IPS-18a (cell line): ENCODE data around the gene LCN6.
"Not testable (repeated sequence)": the region's sequence is repeated elsewhere in the genome, so short reads cannot be mapped to it uniquely, and the experiment has no call there.

Experiments used
- H3K27ac ChIP-seq: one replicate; pipeline ENCODE4 v1.5.1; 2013; ENCODE audit warnings: low read length
- H3K27me3 ChIP-seq: one replicate; pipeline ENCODE4 v1.6.1; 2013; ENCODE audit warnings: mild to moderate bottlenecking, low read length; ENCODE audit not compliant: control insufficient read depth, insufficient read depth
- H3K36me3 ChIP-seq: one replicate; pipeline ENCODE4 v1.6.1; 2013; ENCODE audit warnings: low read depth, low read length; ENCODE audit not compliant: control insufficient read depth
- H3K4me1 ChIP-seq: one replicate; pipeline ENCODE4 v1.6.1; 2013; ENCODE audit warnings: low read depth, low read length; ENCODE audit not compliant: control insufficient read depth
- H3K4me3 ChIP-seq: one replicate; pipeline ENCODE4 v1.5.1; 2013; ENCODE audit warnings: low read length
- H3K9ac ChIP-seq: one replicate; pipeline ENCODE4 v1.6.1; 2013; ENCODE audit warnings: mild to moderate bottlenecking, low read length, moderate library complexity
- H3K9me3 ChIP-seq: one replicate; pipeline ENCODE4 v1.6.1; 2013; ENCODE audit warnings: low read depth, low read length; ENCODE audit not compliant: control insufficient read depth

Gene LCN6

DNA sequence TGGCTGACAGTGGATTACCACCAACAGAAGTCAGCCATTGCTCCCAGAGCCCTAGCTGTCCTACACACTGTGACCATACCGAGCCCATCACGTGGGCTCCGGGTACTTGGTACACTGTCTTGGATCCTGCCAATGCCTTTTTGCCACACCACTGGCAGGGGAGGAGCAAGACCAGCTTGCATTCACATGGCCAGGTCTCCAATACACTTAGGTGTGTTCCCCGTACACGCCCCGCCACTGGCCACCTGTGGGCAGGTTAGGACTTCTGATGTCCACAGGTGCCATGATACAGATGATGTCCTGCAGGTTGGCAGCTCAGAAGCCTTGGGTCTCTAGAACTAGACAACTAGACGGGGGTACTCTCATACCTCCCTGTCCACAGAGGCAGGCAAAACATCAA is 41.3 kb downstream of the LCN6 start:
- no peak overlapping the region for H3K9ac ChIP-seq
- H3K4me1 ChIP-seq, result no peaks in the 10 kb centered on the region

DNA sequence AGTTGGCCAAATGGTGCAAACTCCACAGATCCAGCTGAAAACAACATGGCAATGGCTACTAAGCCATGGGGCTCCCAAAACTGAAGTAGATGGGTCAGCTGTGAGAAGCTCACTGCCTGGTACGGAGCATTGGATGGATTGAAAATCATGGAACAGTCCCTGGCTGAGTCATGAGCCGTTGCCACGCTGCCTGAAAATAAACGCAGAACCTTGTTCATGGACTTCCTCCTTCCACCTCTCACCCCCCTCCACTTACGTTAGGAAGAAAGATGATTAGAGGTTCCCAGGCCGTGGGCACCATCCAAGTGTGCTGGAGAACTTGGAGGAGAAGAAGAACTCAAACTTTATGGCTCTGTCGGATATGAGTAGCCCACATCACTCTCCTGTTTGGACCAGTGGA is 42.8 kb downstream of the LCN6 start:
- no peak overlapping the region for H3K27ac ChIP-seq
- H3K9ac ChIP-seq, result no peak overlapping the region
- no peak overlapping the region for H3K4me3 ChIP-seq
- H3K9me3 ChIP-seq, result no peaks in the 10 kb centered on the region
- H3K4me1 ChIP-seq, result peaks cover 7% of the 10 kb centered on the region
- H3K27me3 ChIP-seq, result peaks cover 11% of the 10 kb centered on the region
- H3K36me3 ChIP-seq, result no peaks in the 10 kb centered on the region

More for the DNA sequence above, 41.3 kb downstream of the LCN6 start:
- H3K27me3 ChIP-seq, result peaks cover 8% of the 10 kb centered on the region
- H3K9me3 ChIP-seq, result no peaks in the 10 kb centered on the region
- no peak overlapping the region for H3K27ac ChIP-seq
- H3K36me3 ChIP-seq, result no peaks in the 10 kb centered on the region
- no peak overlapping the region for H3K4me3 ChIP-seq

DNA sequence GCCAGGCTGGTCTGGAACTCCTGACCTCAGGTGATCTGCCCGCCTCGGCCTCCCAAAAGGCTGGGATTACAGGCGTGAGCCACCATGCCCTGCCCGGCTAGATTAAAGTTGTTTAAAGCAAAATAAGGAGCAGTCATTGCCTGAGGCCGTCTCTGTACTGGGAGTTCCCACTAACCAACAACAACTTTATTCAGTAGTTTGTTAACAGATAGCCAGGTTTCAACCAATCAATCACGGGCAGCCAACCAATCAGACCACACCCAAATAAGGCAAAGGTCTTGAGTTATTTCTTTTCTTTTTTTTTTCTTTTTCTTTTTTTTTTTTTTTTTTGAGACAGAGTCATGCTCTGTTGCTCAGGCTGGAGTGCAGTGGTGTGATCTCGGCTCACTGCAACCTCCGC is 43.6 kb downstream of the LCN6 start:
- H3K9me3 ChIP-seq, H3K4me3 ChIP-seq, H3K4me1 ChIP-seq, H3K36me3 ChIP-seq, H3K27ac ChIP-seq, H3K9ac ChIP-seq: not testable (repeated sequence)
- H3K27me3 ChIP-seq, result peaks cover 15% of the 10 kb centered on the region

- Histone ChIP-seq H3K27me3 (peaks cover 15% of the 10 kb centered on the region), H3K9ac (no peak overlapping the region), H3K36me3 (no peaks in the 10 kb centered on the region), H3K4me1 (peaks cover 7% of the 10 kb centered on the region), H3K4me3 (no peak overlapping the region), H3K9me3 (no peaks in the 10 kb centered on the region), H3K27ac (no peak overlapping the region)
These were observed 45.0 kb downstream of the LCN6 start for GRCh38 chr9:136703276-136703860.

- no peak overlapping the region for H3K9ac ChIP-seq
- H3K4me3 ChIP-seq, result peak overlapping the region; percentile 27
- no peaks in the 10 kb centered on the region for H3K9me3 ChIP-seq
- H3K4me1 ChIP-seq, result peaks cover 7% of the 10 kb centered on the region
- peaks cover 15% of the 10 kb centered on the region for H3K27me3 ChIP-seq
- H3K36me3 ChIP-seq, result no peaks in the 10 kb centered on the region
- no peak overlapping the region for H3K27ac ChIP-seq
These were observed 46.7 kb downstream of the LCN6 start for GRCh38 chr9:136701668-136702053.

GRCh38 chr9:136700959-136701667 is 47.2 kb downstream of the LCN6 start:
- Histone ChIP-seq H3K9ac (no peak overlapping the region), H3K4me1 (peaks cover 7% of the 10 kb centered on the region), H3K27me3 (peaks cover 15% of the 10 kb centered on the region), H3K36me3 (no peaks in the 10 kb centered on the region), H3K4me3 (peak overlapping the region; percentile 27), H3K9me3 (no peaks in the 10 kb centered on the region), H3K27ac (no peak overlapping the region)

GRCh38 chr9:136700304-136700703 is 48.0 kb downstream of the LCN6 start:
- Histone ChIP-seq H3K4me3 (no peak overlapping the region), H3K9ac (no peak overlapping the region), H3K4me1 (peaks cover 7% of the 10 kb centered on the region), H3K9me3 (no peaks in the 10 kb centered on the region), H3K27me3 (peaks cover 15% of the 10 kb centered on the region), H3K27ac (no peak overlapping the region), H3K36me3 (no peaks in the 10 kb centered on the region)

DNA sequence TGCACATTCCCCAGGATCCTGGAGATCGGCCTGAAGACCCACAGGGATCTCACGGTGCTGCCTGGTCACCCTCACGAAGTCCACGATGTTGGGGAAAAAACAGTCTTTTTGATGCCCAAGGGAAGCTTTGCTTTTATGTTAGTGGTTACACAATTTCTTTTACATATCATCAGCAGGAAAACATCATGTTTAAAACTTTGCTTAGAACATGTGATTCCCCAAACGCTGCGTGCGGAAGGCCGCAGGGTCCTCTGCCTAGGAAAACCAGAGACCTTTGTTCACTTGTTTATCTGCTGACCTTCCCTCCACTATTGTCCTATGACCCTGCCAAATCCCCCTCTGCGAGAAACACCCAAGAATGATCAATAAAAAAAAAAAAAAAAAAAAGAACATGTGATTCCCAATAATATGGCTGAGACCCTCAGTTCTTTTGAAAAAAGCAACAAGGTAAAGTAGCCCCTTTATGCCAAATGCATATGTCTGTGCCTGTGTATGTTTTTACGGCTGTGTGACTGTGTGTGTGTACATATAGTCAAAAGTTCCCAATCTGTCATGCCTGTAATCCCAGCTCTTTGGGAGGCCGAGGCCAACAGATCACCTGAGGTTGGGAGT is 49.6 kb downstream of the LCN6 start:
- Histone ChIP-seq H3K36me3 (no peaks in the 10 kb centered on the region), H3K27ac (no peak overlapping the region), H3K4me1 (peaks cover 7% of the 10 kb centered on the region)

GRCh38 chr9:136697821-136698526 is 50.4 kb downstream of the LCN6 start:
- no peaks in the 10 kb centered on the region for H3K36me3 ChIP-seq
- no peak overlapping the region for H3K9ac ChIP-seq
- H3K27me3 ChIP-seq, result peaks cover 15% of the 10 kb centered on the region
- H3K4me1 ChIP-seq, result peaks cover 7% of the 10 kb centered on the region
- no peak overlapping the region for H3K4me3 ChIP-seq
- no peaks in the 10 kb centered on the region for H3K9me3 ChIP-seq
- H3K27ac ChIP-seq, result no peak overlapping the region

More for the DNA sequence above, 49.6 kb downstream of the LCN6 start:
- Histone ChIP-seq H3K27me3 (peaks cover 15% of the 10 kb centered on the region), H3K9ac (no peak overlapping the region), H3K4me3 (no peak overlapping the region), H3K9me3 (no peaks in the 10 kb centered on the region)

DNA sequence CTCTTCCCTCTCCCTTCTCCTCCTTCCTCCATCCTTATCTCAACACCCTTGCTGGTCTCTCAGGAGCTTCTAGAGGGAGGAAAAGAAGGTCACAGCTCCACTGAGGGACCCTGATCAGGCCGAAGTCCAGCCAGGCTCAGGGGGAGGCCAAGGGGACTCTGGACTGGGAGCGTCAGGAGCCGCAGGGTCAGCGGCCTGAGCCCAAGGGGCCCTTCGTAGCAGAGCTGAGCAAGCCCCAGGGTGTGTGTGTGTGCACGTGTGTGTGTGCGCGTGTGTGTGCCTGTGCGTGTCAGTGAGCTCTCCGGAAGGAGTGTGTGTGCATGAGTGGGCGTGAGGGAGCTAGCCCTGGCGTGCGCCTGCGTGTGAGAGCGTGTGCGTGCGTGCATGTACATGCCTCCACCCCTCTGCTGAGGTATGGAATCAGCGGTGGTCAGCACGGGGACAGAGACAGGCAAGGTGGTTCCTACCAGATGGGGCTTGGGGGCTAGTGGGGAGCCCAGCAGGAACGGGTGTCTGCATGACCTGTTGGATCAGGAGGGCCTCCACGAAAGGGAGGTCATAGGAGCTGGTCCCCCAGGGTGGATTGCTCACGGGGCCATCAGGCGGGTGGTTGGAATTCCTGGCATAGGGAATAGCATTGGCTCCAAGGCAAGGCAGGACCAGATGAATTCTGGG is 51.0 kb downstream of the LCN6 start:
- H3K9ac ChIP-seq, result no peak overlapping the region
- peaks cover 15% of the 10 kb centered on the region for H3K27me3 ChIP-seq
- no peak overlapping the region for H3K27ac ChIP-seq
- no peaks in the 10 kb centered on the region for H3K9me3 ChIP-seq
- H3K4me1 ChIP-seq, result peaks cover 7% of the 10 kb centered on the region
- no peak overlapping the region for H3K4me3 ChIP-seq
- no peaks in the 10 kb centered on the region for H3K36me3 ChIP-seq

DNA sequence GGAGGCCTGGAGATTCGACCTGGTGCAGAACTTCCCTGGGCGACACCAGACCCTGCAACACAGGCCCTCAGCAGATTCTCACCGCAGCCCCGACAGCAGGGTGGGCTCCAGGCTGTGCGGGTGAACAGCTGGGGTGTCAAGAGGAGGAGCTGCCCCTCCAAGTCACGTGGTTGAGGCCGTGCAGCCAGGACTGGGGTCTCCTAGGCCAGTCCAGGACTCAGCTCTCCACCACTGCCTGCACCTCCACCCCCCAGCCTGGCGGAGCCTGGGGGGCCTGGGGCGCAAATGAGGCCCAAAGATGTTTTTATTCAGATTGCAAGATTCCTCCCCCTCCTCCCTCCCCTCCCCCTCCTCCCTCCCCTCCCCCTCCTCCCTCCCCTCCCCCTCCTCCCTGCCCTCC is 51.8 kb downstream of the LCN6 start:
- Histone ChIP-seq H3K27ac (no peak overlapping the region), H3K36me3 (no peaks in the 10 kb centered on the region)

More for the DNA sequence above, 51.8 kb downstream of the LCN6 start:
- H3K4me3 ChIP-seq, result no peak overlapping the region
- peaks cover 13% of the 10 kb centered on the region for H3K27me3 ChIP-seq
- H3K9ac ChIP-seq, result no peak overlapping the region
- no peaks in the 10 kb centered on the region for H3K9me3 ChIP-seq
- H3K4me1 ChIP-seq, result peaks cover 6% of the 10 kb centered on the region
